D721Med (cell line): ENCODE data around the gene CDT1.

Source experiments
- DNase-seq: peaks from one replicate; pipeline ENCODE4 v3.0.0; 2011; ENCODE audit warnings: low spot score; ENCODE audit not compliant: insufficient read length
- FAIRE-seq: peaks from 2 replicates; lab custom pipeline; 2011; peaks lifted over from hg19 to GRCh38; lab: Jason Lieb, UNC
- CTCF ChIP-seq: IDR thresholded peaks from 2 replicates; pipeline ENCODE4 v1.5.1; 2012; ENCODE audit warnings: mild to moderate bottlenecking, control low read depth; ENCODE audit not compliant: insufficient read depth; ENCODE audit errors: missing control alignments

CDT1 gene

DNA sequence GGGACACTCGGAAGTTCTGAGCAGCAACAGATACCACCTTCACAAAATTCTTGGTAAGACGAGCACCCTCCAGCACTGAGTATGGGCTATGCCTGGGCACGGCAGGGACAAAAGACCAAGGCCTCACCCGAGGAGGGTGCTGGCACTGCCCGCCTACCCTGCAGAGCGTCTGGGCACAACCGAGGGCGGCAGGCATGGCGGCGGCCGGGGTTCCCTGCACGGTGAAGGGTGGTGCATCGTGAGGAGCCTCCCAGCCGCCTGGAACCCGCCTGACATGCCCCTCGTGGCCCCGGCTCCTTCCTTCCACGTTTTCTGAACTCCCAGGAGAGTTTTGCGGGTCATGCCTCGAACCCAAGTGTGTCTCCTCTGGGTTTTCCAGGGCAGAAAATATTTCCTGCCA, 34.2 kb downstream of the CDT1 start:
- FAIRE-seq = no peak
- DNase-seq = no peak
- TF ChIP-seq CTCF = no peak

DNA sequence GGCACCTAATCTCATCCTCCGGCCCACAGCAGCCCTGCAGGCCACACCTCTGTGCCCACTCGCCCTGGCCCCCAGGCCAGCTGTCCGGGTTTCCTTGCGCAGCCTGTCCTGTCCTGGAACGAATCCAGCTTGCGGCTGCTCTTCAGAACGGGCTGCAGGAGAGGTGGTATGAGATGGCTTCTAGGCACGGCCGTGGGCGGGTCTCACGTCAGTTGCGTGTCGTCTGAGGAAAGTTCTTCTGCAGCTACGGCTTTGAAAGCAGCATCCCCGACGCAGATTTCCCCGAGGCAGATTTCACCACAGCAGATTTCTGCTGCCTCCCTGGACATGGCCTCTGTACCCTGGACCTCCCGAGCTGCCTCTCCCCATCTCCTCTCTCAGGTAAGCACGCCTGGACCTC, 35.0 kb downstream of the CDT1 start:
- no peak for FAIRE-seq
- no peak for TF ChIP-seq CTCF
- DNase-seq = no peak

GRCh38 chr16:88839026-88839529, 35.5 kb downstream of the CDT1 start:
- no peak for TF ChIP-seq CTCF
- FAIRE-seq (no peak), DNase-seq (no peak)

- TF ChIP-seq CTCF = no peak
- FAIRE-seq = no peak
Measured at GRCh38 chr16:88839745-88840599, 36.4 kb downstream of the CDT1 start.

GRCh38 chr16:88840600-88841215, 37.1 kb downstream of the CDT1 start:
- no peak for TF ChIP-seq CTCF
- DNase-seq (no peak), FAIRE-seq (no peak)

More at GRCh38 chr16:88839745-88840599, 36.4 kb downstream of the CDT1 start:
- DNase-seq = no peak

GRCh38 chr16:88841521-88842307, 38.1 kb downstream of the CDT1 start:
- no peak for DNase-seq
- no peak for TF ChIP-seq CTCF
- FAIRE-seq = no peak
